ENCODE measurements around the gene ALX1.
"Not testable (repeated sequence)": the region's sequence is repeated elsewhere in the genome, so short reads cannot be mapped to it uniquely, and the experiment has no call there.

DNA sequence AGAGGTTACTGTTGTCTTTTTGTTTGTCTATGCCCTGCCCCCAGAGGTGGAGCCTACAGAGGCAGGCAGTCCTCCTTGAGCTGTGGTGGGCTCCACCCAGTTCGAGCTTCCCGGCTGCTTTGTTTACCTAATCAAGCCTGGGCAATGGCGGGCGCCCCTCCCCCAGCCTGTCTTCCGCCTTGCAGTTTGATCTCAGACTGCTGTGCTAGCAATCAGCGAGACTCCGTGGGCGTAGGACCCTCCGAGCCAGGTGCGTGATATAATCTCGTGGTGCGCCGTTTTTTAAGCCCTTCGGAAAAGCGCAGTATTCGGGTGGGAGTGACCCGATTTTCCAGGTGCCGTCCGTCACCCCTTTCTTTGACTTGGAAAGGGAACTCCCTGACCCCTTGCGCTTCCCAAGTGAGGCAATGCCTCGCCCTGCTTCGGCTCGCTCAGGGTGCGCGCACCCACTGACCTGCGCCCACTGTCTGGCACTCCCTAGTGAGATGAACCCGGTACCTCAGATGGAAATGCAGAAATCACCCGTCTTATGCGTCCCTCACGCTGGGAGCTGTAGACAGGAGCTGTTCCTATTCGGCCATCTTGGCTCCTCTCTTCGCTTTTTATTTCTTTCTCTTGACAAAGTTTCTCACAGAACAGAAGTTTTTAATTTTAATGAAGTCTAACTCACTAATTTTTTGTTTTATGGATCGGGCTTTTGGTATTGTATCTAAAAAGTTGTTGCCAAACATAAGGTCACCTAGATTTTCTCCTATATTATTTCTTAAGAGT, 38.0 kb downstream of the ALX1 start:
- TF ChIP-seq EZH2 (IDR thresholded peaks at IDR 0.05; ENCODE audit: low read length, unreplicated experiment); EZH2phosphoT487 (IDR thresholded peaks at IDR 0.05; ENCODE audit: borderline replicate concordance, low read length): not testable (repeated sequence)
- TF ChIP-seq, protein P1, sequence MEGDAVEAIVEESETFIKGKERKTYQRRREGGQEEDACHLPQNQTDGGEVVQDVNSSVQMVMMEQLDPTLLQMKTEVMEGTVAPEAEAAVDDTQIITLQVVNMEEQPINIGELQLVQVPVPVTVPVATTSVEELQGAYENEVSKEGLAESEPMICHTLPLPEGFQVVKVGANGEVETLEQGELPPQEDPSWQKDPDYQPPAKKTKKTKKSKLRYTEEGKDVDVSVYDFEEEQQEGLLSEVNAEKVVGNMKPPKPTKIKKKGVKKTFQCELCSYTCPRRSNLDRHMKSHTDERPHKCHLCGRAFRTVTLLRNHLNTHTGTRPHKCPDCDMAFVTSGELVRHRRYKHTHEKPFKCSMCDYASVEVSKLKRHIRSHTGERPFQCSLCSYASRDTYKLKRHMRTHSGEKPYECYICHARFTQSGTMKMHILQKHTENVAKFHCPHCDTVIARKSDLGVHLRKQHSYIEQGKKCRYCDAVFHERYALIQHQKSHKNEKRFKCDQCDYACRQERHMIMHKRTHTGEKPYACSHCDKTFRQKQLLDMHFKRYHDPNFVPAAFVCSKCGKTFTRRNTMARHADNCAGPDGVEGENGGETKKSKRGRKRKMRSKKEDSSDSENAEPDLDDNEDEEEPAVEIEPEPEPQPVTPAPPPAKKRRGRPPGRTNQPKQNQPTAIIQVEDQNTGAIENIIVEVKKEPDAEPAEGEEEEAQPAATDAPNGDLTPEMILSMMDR (conservative IDR thresholded peaks at IDR 0.05; ENCODE audit: low read depth, low read length), result not testable (repeated sequence)
